ENCODE results near the gene KIF3C. TPM values are rescaled to one million over a fixed set of nuclear protein-coding genes. Genes with fewer than 3 reads are reported as not detected.

Gene KIF3C
- total RNA-seq, 1 donor = 1.7 TPM

DNA sequence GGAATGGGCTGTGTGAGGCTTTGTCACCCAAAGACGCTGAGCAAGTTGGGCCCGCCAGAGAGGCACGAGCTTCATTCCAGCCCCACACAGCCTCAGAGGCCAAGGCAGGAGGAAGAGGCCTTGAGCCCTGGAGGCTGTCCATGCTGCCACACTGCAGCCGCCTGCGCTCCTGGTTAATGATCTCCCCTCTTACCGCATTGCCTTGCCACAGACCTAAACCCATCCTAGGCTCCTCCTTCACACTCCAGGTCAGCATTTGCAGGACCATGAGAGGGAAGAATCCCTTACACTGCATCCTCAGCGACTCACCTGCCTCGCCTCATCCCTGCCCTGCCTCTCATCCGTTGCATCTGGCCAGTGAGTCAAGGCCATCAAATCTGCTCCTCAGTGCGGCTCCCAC lies 24.6 kb downstream of the KIF3C start:
- no peak overlapping the region for H3K4me3 ChIP-seq (ENCODE audit: low read length)
- H3K9me3 ChIP-seq (ENCODE audit: low read depth, low read length) = no peaks in the 10 kb centered on the region
- H3K27me3 ChIP-seq (ENCODE audit: insufficient read depth, low read length) = no peaks in the 10 kb centered on the region
- peaks cover 22% of the 10 kb centered on the region for H3K4me1 ChIP-seq (ENCODE audit: insufficient read depth, low read length)

DNA sequence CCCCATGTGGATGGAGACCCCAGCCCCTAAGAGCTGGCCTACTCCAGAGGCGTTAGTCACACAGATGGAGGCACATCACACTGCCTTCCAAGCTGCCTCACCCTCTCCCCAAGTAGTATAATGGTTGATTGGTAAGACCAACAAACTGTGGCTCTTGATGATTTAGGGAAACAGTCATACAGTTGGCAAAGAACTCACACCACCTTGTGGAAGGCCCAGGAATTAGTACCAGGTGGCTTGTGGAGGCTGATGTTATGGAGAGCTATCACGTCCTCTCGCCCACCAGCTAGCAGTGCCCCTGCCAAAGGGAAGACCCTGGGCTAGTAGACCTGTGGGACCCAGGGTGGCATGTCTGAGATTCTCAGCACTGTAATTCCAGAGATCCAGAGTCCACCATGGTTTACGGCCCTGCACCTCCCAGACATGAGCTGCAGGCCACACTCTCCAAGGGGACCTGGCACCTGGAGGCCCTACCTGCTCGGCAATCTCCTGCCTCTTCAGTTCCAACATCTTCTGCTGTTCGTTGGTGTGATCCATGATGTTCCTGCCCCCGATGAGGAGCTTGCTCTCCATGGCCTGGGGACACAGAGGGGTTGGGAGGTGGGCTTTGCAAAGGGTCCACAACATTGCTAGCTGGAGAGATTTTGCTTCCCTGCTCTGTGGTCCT lies 26.3 kb downstream of the KIF3C start:
- no peaks in the 10 kb centered on the region for H3K9me3 ChIP-seq (ENCODE audit: low read depth, low read length)
- H3K4me3 ChIP-seq (ENCODE audit: low read length) = no peak overlapping the region
- H3K4me1 ChIP-seq (ENCODE audit: insufficient read depth, low read length) = peaks cover 8% of the 10 kb centered on the region
- no peaks in the 10 kb centered on the region for H3K27me3 ChIP-seq (ENCODE audit: insufficient read depth, low read length)

DNA sequence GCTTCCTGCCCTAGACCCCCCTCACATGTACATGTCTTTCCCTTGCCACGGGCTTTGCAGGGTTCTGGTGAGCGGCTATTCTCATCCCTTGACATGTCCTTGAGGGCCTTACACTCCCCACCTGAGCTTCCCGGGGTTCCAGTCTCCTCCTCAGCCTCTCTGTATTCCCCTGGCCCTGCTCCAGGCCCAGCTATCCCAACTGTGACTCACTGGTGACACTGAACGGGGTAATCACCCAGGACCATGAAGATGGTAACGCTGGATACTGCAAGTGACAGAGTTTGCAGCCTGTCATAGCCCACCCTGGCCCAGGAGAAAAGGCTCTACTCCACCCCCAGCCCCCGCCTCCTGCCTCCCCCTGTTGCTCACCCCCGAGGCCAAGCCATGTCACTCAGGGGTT lies 27.3 kb downstream of the KIF3C start:
- Histone ChIP-seq H3K27me3 (ENCODE audit: insufficient read depth, low read length) (no peaks in the 10 kb centered on the region), H3K9me3 (ENCODE audit: low read depth, low read length) (no peaks in the 10 kb centered on the region), H3K4me1 (ENCODE audit: insufficient read depth, low read length) (no peaks in the 10 kb centered on the region), H3K4me3 (ENCODE audit: low read length) (no peak overlapping the region)

DNA sequence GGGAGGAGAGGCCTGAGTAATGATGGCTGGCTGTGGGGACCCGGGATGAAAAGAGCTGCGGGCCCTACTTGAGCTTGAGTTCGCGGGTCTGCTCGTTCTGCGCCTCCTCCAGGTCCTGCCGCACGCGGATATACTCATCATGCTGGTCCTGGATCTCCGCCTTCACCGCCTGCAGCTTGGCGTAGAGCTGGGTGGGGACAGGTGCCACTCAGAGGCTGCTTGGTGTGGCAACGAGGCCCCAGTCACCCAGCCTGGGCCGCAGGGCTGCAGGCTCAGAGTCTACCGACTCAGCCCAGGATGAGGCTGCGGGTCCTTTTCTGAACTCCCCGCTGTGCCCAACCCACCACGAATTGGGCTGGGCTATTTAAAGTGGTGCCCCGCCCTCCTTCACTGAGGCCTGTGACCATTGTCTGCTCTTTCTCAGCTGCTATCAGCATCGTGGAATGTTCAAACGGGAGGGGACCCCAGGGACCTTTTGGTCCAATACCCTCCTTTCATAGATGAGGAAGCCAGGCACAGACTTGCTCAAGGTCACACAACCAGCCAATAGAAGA lies 28.0 kb downstream of the KIF3C start:
- Histone ChIP-seq H3K9me3 (ENCODE audit: low read depth, low read length) (no peaks in the 10 kb centered on the region), H3K4me1 (ENCODE audit: insufficient read depth, low read length) (no peaks in the 10 kb centered on the region), H3K4me3 (ENCODE audit: low read length) (no peak overlapping the region), H3K27me3 (ENCODE audit: insufficient read depth, low read length) (no peaks in the 10 kb centered on the region)

DNA sequence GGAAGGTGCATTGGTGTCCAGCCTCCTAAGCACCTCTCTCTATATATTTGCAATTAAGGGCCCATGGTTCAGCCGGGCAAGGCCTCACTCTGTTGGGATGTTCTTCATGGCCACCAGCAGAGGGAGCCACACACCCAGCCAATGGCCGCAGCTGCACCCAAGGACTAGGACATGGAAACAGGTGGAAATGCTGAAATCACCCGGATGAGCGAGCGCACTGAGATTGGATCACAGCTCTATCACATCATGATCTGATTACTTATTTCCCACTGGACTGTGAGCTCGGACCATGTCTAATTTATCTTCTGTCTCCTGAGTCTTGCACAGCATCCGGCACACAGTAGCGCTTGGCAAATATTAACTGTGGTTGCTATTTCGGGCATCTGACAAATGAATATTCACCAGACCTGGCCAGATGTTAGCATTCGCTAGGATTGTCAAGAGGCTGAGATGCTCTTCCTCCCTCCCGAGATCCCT lies 31.2 kb downstream of the KIF3C start:
- Histone ChIP-seq H3K4me3 (ENCODE audit: low read length) (no peak overlapping the region), H3K27me3 (ENCODE audit: insufficient read depth, low read length) (no peaks in the 10 kb centered on the region), H3K4me1 (ENCODE audit: insufficient read depth, low read length) (no peaks in the 10 kb centered on the region), H3K9me3 (ENCODE audit: low read depth, low read length) (no peaks in the 10 kb centered on the region)

DNA sequence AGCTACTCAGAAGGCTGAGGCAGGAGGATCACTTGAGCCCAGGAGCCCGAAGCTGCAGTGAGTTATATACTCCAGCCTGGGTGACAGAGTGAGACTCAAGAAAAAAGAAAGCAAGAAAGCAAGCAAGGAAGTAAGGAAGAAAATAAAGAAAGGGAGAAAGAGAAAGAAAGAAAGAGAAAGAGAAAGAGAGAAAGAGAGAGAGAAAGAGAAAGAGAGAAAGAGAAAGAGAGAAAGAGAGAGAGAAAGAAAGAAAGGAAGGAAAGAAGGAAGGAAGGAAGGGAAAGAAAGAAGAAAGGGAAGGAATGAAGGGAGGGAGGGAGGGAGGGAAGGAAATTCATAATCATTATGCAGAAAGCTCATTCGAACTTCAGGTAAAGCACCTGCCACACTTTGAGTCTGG lies 33.9 kb downstream of the KIF3C start:
- no peaks in the 10 kb centered on the region for H3K4me1 ChIP-seq (ENCODE audit: insufficient read depth, low read length)
- H3K9me3 ChIP-seq (ENCODE audit: low read depth, low read length) = no peaks in the 10 kb centered on the region
- H3K4me3 ChIP-seq (ENCODE audit: low read length) = no peak overlapping the region
- no peaks in the 10 kb centered on the region for H3K27me3 ChIP-seq (ENCODE audit: insufficient read depth, low read length)

DNA sequence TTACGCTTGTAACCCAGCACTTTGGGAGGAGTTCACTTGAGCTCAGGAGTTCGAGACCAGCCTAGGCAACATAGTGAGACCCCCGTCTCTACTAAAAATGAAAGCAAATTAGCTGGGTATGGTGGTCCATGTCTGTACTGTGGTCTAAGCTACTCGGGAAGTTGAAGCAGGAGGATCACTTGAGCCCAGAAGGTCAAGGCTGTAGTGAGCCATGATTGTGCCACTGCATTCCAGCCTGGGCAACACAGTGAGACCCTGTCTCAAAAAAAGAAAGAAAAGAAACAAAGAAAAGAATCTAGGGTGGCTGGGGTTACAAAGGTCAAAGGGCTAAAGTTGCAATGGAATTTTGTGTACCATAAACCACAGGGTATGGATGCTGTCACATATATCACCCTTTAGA lies 41.3 kb downstream of the KIF3C start:
- no peaks in the 10 kb centered on the region for H3K4me1 ChIP-seq (ENCODE audit: insufficient read depth, low read length)
- no peak overlapping the region for H3K4me3 ChIP-seq (ENCODE audit: low read length)
- no peaks in the 10 kb centered on the region for H3K27me3 ChIP-seq (ENCODE audit: insufficient read depth, low read length)
- H3K9me3 ChIP-seq (ENCODE audit: low read depth, low read length) = no peaks in the 10 kb centered on the region

DNA sequence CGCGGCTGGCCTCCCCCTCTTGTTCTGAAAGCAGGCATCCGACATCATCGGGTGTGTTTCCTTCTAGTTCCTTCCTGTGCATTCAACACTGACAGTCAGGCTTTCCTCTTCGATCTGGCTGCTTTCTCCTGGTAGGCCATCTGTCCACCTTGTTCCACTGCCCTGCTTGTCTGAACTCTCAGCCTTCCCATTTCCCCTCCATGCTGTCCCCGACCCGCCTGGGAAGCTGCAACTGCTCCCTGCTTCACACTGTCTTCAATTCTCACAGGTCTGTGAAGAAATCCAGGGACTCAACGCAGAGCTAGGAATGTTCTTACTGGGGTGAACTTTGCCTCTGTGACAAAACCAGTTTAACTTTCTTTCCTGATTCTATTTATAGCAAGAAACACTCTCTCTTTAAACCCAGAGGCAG lies 43.0 kb downstream of the KIF3C start:
- no peaks in the 10 kb centered on the region for H3K4me1 ChIP-seq (ENCODE audit: insufficient read depth, low read length)
- H3K4me3 ChIP-seq (ENCODE audit: low read length) = no peak overlapping the region
- no peaks in the 10 kb centered on the region for H3K27me3 ChIP-seq (ENCODE audit: insufficient read depth, low read length)
- no peaks in the 10 kb centered on the region for H3K9me3 ChIP-seq (ENCODE audit: low read depth, low read length)

DNA sequence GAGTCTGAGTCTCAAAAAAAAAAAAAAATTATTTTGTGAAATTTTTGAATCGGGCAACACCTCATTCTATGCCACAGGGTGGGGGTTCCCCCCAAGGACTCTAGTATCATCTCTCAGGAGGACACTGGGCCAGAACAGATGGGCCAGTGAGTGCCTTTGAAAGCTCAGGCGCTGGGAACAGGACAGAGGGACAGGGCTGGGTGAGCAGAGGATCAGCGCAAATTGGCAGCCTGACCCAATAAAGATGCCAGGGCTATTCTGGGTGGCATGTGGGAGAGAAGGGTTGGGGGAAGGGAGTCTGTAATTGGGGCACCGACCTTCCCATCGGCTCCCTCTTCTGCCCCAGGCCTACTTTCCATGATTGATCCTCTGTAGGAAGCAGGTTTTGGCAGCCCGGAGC lies 44.0 kb downstream of the KIF3C start:
- Histone ChIP-seq H3K4me3 (ENCODE audit: low read length) (no peak overlapping the region), H3K4me1 (ENCODE audit: insufficient read depth, low read length) (no peaks in the 10 kb centered on the region), H3K9me3 (ENCODE audit: low read depth, low read length) (no peaks in the 10 kb centered on the region), H3K27me3 (ENCODE audit: insufficient read depth, low read length) (no peaks in the 10 kb centered on the region)

DNA sequence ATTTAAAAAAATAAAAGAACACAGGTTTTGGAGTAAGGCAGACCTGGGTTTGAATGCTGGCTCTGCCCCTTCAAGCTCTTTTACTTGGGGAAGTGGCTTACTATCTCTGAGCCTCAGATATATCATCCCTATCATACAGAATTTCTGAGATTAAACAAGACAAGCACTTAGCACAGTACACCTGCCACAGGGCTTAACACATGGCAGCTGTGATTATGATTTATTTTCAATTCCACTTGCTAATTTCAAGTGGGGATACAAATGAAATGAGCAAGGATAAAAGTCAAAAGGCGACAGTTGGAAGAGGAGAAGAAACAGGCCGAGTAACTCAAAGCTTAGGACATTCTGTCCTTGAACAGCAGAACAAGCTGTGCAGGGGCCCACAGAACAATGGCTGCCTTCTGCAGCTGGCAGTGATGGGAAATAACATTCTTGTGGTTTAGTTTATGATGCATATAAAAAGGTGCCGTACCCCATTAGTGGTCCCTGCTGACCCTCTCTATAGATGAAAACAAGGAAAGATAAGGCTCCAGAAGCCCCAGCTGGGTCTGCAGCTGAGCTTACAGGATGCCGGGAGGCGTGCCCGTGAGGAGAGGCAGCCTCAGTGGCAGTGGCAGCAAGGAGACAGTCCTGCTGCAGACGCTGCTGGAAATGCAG lies 45.3 kb downstream of the KIF3C start:
- H3K9me3 ChIP-seq (ENCODE audit: low read depth, low read length) = no peaks in the 10 kb centered on the region
- no peaks in the 10 kb centered on the region for H3K4me1 ChIP-seq (ENCODE audit: insufficient read depth, low read length)
- H3K4me3 ChIP-seq (ENCODE audit: low read length) = no peak overlapping the region
- no peaks in the 10 kb centered on the region for H3K27me3 ChIP-seq (ENCODE audit: insufficient read depth, low read length)

DNA sequence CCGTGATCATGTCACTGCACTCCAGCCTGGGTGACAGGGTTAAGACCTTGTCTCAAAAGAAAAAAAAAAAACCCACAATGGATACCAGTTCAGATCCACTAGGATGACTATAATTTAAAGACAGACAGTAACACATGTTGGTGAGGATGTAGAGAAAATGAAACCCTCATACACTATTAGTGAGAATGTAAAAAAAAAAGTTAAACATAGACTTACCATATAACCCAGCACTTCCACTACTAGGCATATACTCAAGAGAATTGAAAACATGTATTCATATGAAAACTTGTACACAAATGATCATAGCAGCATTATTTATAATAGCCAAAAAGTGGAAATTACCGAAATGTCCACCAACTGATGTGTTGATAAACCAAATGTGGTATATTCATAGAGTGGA lies 48.7 kb downstream of the KIF3C start:
- Histone ChIP-seq H3K9me3 (ENCODE audit: low read depth, low read length) (no peaks in the 10 kb centered on the region), H3K4me1 (ENCODE audit: insufficient read depth, low read length) (no peaks in the 10 kb centered on the region), H3K4me3 (ENCODE audit: low read length) (no peak overlapping the region), H3K27me3 (ENCODE audit: insufficient read depth, low read length) (no peaks in the 10 kb centered on the region)

DNA sequence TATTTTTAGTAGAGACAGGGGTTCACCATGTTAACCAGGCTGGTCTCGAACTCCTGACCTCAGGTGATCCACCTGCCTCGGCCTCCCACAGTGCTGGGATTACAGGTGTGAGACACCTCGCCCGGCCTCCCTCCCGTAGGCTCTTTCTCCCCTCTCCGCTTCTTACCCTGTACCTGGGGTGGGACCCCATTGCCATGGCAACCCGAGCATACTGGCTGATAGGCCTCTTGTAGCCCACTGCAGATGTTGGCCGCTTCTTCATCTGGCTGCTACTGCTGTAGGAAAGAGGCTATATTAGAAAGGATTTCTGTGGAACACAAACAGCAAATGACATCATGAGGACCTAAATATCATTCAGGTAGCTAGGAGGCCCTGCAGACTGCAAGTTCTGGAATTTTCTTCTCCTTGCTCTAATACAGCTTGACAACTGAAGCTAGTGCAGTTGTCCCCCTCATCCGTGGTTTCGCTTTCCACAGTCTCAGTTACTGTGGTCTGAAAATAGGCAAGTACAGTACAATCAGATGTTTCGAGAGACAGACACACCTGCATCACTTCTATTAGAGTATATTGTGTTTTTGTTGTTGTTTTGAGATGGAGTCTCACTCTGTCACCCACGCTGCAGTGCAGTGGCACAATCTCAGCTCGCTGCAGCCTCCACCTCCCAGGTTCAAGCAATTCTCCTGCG lies 52.4 kb downstream of the KIF3C start:
- Histone ChIP-seq H3K9me3 (ENCODE audit: low read depth, low read length) (no peaks in the 10 kb centered on the region), H3K27me3 (ENCODE audit: insufficient read depth, low read length) (no peaks in the 10 kb centered on the region), H3K4me1 (ENCODE audit: insufficient read depth, low read length) (no peaks in the 10 kb centered on the region), H3K4me3 (ENCODE audit: low read length) (no peak overlapping the region)

DNA sequence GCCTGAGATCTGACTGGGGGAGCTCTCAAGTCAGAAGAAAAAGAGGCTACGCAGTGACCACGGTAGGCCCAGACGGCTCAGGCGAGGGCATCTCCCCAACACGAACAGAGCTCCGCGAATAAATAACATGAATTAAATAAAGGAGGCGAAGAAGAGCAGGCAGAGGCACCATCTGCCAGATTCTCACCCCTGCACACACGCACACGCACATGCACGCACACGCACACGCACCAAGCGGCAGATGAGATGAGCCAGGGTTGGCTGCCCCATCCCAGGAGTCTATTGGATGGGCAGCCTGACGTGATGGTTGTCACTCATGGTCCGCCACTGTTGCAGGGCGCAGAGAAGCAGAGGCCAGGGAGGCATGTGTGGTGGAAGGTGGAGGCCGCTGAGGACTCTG lies 53.6 kb downstream of the KIF3C start:
- Histone ChIP-seq H3K9me3 (ENCODE audit: low read depth, low read length) (no peaks in the 10 kb centered on the region), H3K4me3 (ENCODE audit: low read length) (no peak overlapping the region), H3K27me3 (ENCODE audit: insufficient read depth, low read length) (no peaks in the 10 kb centered on the region), H3K4me1 (ENCODE audit: insufficient read depth, low read length) (no peaks in the 10 kb centered on the region)

DNA sequence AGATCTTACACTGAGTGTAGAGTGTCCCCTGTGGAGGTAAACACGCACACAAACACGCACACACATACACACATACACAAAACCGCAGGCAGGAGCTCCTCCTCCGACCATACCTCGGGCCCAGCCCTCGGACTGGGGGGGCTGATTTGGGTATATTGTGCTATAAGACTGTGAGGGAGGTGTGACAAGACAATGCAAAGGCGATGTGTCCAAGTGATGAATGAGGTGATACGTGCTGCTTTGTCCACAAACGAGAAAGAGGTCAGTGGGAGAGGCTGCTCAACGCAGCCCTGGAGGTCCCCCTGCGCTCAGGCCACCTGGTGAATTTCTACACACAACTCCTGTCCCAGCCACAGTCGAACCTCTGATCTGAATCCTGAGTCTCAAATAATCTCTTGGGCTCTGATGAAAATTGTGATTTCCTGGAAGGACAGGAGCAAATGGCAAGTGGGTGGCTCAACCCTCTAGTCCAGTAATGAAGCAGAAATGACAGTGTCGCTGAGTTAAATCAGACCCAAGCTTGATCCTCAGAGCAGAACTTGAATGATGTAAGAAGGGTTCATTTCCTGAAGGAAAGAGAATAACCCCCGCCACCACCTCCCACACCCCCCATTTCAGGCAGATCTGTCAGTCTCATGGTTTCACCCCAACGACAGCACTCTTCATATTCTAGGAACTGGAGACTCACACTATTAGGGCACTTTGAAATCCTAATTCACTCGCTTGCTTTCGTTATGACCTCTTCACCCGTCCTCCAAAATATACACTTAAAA lies 55.1 kb downstream of the KIF3C start:
- H3K27me3 ChIP-seq (ENCODE audit: insufficient read depth, low read length) = no peaks in the 10 kb centered on the region
- H3K9me3 ChIP-seq (ENCODE audit: low read depth, low read length) = no peaks in the 10 kb centered on the region
- no peaks in the 10 kb centered on the region for H3K4me1 ChIP-seq (ENCODE audit: insufficient read depth, low read length)
- H3K4me3 ChIP-seq (ENCODE audit: low read length) = no peak overlapping the region

DNA sequence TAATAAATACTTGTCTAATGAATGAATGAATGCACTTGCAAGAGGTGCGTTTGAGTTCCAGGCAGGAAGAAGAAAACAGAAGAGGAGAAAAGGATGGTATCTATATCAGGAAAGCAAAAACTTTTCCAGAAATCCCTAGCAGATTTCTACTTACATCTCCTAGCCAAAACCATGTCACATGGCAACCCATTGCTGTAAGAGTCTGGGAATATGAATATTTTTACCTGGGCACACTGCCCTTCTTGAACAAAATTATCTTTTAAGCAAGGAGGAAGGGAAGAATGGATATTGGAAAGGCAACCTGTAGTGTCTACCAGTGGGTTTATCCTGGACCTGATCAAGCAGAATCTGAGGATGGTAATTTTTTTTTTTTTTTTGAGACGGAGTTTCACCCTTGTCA lies 59.8 kb downstream of the KIF3C start:
- Histone ChIP-seq H3K27me3 (ENCODE audit: insufficient read depth, low read length) (no peaks in the 10 kb centered on the region), H3K4me1 (ENCODE audit: insufficient read depth, low read length) (no peaks in the 10 kb centered on the region), H3K4me3 (ENCODE audit: low read length) (no peak overlapping the region), H3K9me3 (ENCODE audit: low read depth, low read length) (no peaks in the 10 kb centered on the region)

Measured in mononuclear cell (primary cell).